ENCODE results near the gene LINC01488. TPM values are rescaled to one million over a fixed set of nuclear protein-coding genes. Genes with fewer than 3 reads are reported as not detected.

Gene LINC01488
- total RNA-seq, 1 donor from 2014 or later, result 1.3 TPM

DNA sequence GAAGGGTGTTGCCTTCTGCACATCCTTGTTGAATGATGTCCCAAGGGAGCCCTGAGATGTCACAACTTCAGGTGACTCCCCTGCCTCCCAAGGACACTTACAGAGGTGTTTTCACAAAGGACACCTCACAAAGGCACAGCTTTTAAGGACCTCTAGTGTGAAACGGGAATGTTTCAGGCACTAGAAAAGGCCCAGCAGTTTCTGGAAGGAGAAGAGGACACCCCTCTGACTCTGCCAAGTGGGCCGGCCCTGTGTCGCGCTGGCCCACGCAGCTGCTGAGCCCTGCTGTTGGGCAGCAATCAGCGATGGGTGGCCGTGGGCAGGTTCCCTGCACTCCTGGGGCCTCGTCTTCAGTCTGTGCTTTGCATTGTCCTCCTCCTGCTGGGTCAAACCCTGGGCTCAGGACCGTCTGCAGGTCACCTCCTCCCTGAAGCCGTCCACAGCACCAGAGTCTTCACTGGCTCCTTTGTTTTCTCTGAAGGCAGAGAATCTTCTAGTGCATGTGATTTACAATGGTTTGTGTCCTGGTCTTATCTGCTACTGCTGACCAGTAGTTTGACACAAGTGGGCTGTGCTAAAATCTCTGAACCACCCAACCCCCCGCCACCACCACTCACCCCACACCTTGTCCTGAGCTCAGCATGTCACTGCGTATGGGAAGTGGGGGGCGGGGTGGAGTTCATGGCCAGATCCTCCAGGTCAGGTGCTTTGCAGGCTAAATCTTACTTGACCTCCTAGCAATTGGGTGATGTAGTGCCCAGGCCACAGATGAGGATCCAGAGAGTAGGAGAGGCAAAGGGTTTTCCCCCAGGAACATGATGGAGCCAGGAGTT, 3.2 kb downstream of the LINC01488 start:
- no peak for DNase-seq (ENCODE audit: low spot score, unreplicated experiment)
- Mint-ChIP-seq H3K27me3 (no peaks in the 10 kb centered on the region), H3K27ac (peak overlapping the region; percentile 37), H3K9me3 (ENCODE audit: low read depth) (no peaks in the 10 kb centered on the region), H3K36me3 (ENCODE audit: insufficient read depth) (no peaks in the 10 kb centered on the region), H3K4me1 (ENCODE audit: low read depth) (peaks cover 26% of the 10 kb centered on the region), H3K4me3 (ENCODE audit: low read depth) (no peak overlapping the region)
- TF ChIP-seq, protein P1, sequence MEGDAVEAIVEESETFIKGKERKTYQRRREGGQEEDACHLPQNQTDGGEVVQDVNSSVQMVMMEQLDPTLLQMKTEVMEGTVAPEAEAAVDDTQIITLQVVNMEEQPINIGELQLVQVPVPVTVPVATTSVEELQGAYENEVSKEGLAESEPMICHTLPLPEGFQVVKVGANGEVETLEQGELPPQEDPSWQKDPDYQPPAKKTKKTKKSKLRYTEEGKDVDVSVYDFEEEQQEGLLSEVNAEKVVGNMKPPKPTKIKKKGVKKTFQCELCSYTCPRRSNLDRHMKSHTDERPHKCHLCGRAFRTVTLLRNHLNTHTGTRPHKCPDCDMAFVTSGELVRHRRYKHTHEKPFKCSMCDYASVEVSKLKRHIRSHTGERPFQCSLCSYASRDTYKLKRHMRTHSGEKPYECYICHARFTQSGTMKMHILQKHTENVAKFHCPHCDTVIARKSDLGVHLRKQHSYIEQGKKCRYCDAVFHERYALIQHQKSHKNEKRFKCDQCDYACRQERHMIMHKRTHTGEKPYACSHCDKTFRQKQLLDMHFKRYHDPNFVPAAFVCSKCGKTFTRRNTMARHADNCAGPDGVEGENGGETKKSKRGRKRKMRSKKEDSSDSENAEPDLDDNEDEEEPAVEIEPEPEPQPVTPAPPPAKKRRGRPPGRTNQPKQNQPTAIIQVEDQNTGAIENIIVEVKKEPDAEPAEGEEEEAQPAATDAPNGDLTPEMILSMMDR (IDR thresholded peaks at IDR 0.05; ENCODE audit: unreplicated experiment), result no peak

DNA sequence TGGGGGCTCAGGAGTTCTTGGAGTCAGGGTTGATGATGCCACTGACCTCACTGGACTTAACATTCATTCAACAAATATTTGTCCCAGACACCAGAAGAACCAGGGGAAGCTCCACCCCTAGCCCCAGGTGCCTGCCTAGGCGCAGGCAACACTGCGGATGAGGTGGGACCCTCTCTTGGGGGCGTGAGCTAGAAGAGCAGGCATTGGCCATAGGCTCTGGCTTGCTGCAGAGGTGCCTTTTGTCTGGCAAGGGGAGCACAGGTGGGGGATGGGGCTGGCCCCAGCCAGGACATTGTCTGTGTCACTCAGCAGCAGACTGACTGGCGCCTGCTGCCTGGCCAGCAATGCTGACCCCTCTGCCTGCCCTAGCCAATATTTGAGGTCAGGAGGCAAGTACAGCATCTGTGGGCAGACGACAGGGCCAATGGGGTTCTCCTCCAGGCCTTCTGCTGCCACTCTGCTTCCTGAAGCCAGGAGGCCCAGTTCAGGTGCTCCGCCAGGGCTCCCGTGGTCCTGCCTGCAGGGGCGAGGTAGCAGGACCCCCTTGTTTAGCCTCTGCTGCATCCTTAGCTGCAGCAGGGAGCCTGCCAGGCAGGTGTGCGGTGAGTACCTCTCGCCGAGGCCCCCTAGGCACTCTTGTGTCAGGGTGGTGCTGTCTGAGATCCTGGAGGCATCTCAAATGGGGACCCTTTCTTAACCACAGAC, 4.0 kb downstream of the LINC01488 start:
- no peaks in the 10 kb centered on the region for H3K27me3 Mint-ChIP-seq
- H3K4me3 Mint-ChIP-seq (ENCODE audit: low read depth), result no peak overlapping the region
- TF ChIP-seq, protein P1 (IDR thresholded peaks at IDR 0.05; ENCODE audit: unreplicated experiment), result no peak
- DNase-seq (ENCODE audit: low spot score, unreplicated experiment), result no peak
- peak overlapping the region; percentile 37 for H3K27ac Mint-ChIP-seq
- peaks cover 17% of the 10 kb centered on the region for H3K4me1 Mint-ChIP-seq (ENCODE audit: low read depth)
- H3K9me3 Mint-ChIP-seq (ENCODE audit: low read depth), result no peaks in the 10 kb centered on the region
- no peaks in the 10 kb centered on the region for H3K36me3 Mint-ChIP-seq (ENCODE audit: insufficient read depth)

DNA sequence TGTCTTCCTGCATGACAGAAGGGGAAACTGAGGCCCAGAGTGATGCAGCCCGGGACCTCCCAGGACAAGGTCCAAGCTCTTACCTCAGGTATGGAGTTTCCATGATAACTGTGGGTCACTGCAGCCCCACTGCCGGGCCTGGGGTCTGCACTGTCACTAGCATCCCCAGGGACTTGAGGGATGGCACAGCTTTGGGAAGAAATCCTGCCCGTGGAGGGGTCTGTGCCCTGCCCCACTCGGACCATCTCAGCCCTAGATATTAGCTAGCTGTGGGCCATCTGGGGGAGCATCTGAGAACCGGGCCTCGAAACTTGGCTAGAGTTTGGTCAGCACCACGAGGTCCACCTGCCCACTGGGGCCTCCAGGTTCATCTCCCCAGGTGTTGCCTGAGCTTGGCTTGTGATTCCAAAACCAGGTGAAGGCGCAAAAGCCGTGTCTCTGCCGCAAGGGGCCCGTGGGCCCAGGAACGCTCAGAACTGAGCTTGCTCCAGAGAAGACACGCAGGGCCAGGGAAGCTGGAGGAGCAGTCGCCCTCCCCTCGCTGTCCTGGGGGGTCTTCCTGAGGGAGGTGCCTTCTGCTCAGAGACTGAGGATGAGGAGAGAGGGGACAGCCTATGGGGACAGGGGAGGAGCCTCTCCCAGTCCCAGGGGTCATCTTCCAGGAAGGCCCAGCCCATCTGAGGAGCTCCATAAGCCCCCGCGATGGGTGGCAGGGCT, 4.8 kb downstream of the LINC01488 start:
- peaks cover 16% of the 10 kb centered on the region for H3K4me1 Mint-ChIP-seq (ENCODE audit: low read depth)
- TF ChIP-seq, protein P1 (IDR thresholded peaks at IDR 0.05; ENCODE audit: unreplicated experiment), result no peak
- H3K36me3 Mint-ChIP-seq (ENCODE audit: insufficient read depth), result no peaks in the 10 kb centered on the region
- H3K27ac Mint-ChIP-seq, result no peak overlapping the region
- no peak overlapping the region for H3K4me3 Mint-ChIP-seq (ENCODE audit: low read depth)
- DNase-seq (ENCODE audit: low spot score, unreplicated experiment), result no peak
- no peaks in the 10 kb centered on the region for H3K27me3 Mint-ChIP-seq
- H3K9me3 Mint-ChIP-seq (ENCODE audit: low read depth), result no peaks in the 10 kb centered on the region

DNA sequence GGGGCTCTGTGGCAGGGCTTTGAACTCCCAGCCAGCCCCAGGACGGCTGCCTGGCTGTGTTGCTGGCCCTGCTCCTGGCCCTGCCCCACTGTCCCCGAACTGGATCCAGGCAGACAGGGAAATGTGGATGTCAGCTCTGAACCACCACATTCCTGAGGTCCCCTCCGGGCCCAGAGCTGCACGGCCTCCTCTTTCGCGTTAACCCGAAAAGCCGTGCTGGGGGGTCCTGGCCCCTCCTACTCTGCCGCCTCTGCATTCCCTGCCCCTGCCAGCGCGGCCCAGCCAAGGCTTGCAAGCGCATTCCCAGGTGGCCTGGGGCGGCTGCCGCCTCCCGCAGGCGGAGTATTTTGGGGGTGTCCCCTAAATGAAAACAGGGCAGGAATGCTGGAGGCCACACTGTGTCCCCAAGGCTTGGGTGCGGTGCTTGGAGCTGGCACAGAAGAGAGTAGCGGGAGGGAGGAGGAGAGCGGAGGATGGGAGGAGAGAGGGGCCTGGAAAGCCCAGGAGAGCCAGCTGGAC, 5.4 kb downstream of the LINC01488 start:
- H3K9me3 Mint-ChIP-seq (ENCODE audit: low read depth), result no peaks in the 10 kb centered on the region

More for the DNA sequence above, 5.4 kb downstream of the LINC01488 start:
- no peak overlapping the region for H3K4me3 Mint-ChIP-seq (ENCODE audit: low read depth)
- H3K27me3 Mint-ChIP-seq, result peaks cover 3% of the 10 kb centered on the region
- peaks cover 16% of the 10 kb centered on the region for H3K4me1 Mint-ChIP-seq (ENCODE audit: low read depth)
- H3K27ac Mint-ChIP-seq, result no peak overlapping the region
- H3K36me3 Mint-ChIP-seq (ENCODE audit: insufficient read depth), result no peaks in the 10 kb centered on the region
- TF ChIP-seq, protein P1 (IDR thresholded peaks at IDR 0.05; ENCODE audit: unreplicated experiment), result no peak
- DNase-seq (ENCODE audit: low spot score, unreplicated experiment), result no peak

Data from progenitor cell of endocrine pancreas (in vitro differentiated cells).